ENCODE data around the gene UGT1A3. TPM values are rescaled to one million over a fixed set of nuclear protein-coding genes. Genes with fewer than 3 reads are reported as not detected.

The UGT1A3 gene
- total RNA-seq (not detected), polyA plus RNA-seq (not detected)
- long read RNA-seq, donor 1 = 0 reads
- long read RNA-seq, donor 2 = 0 reads
- long read RNA-seq, donor 3 = 0 reads

DNA sequence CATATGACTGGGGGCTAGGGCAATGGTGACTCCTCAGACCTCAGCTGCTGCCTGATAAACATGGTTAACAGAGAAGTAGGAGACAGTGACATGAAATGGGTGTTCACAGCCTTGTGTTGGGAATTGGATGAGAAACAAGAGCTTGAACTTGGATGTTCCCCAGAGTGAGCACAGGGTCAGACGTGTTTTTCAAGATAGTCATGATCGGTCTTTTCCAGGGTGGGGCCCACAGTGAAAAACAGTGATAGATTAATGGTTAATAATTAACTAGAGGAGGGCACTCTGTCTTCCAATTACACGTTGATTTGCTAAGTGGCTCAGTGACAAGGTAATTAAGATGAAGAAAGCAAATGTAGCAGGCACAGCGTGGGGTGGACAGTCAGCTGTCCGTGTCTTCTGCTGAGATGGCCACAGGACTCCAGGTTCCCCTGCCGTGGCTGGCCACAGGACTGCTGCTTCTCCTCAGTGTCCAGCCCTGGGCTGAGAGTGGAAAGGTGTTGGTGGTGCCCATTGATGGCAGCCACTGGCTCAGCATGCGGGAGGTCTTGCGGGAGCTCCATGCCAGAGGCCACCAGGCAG lies at the start of gene UGT1A3:
UGT1A3 (plus strand) TSS at position 320 of the 579 bp plus-strand sequence; CDS start at position 405, 85 bp downstream.
- Histone ChIP-seq H3K9me3 (no peaks in the 10 kb centered on the region), H3K36me3 (no peaks in the 10 kb centered on the region), H3K27me3 (peaks cover 0 to 3% (median 0%) of the 10 kb centered on the region in 9 donors), H3K4me1 (no peaks in the 10 kb centered on the region), H3K4me3 (no peak within 1 kb of the TSS), H3K27ac (no peak within 1 kb of the TSS)
- DNase-seq (no peak), ATAC-seq (no peak)
- TF ChIP-seq, protein P1, sequence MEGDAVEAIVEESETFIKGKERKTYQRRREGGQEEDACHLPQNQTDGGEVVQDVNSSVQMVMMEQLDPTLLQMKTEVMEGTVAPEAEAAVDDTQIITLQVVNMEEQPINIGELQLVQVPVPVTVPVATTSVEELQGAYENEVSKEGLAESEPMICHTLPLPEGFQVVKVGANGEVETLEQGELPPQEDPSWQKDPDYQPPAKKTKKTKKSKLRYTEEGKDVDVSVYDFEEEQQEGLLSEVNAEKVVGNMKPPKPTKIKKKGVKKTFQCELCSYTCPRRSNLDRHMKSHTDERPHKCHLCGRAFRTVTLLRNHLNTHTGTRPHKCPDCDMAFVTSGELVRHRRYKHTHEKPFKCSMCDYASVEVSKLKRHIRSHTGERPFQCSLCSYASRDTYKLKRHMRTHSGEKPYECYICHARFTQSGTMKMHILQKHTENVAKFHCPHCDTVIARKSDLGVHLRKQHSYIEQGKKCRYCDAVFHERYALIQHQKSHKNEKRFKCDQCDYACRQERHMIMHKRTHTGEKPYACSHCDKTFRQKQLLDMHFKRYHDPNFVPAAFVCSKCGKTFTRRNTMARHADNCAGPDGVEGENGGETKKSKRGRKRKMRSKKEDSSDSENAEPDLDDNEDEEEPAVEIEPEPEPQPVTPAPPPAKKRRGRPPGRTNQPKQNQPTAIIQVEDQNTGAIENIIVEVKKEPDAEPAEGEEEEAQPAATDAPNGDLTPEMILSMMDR (IDR thresholded peaks at IDR 0.05) = no peak
- no peak for TF ChIP-seq POLR2A (IDR thresholded peaks at IDR 0.05)
- intact Hi-C loops (cut with DNase I) = no loop called here
- 78 to 87% (median 81%) methylated on average over 7 to 8 of the region's 8 CpGs for WGBS, 4 donors

DNA sequence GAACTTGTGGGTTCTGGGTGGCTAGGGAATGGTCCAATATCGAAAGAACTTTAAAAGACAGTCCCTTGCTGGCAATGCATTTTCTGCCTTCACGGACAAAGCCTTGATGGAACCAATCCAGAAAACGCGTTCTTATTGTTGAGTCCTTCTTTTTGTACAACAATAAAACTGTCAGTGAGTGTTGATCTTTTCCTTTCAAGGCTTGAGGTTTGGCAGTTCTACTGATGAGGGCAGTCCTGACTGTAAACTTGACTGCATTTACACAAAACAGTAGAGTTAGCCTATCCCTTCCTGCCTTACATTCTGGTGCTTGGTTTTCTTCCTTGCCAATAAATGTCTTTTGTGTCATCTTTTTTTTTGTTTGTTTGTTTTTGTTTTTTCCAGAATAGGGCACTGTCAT lies 49.6 kb upstream of the UGT1A3 start:
- WGBS, 4 donors = 74 to 84% (median 78%) methylated on average over 4 of the region's 4 CpGs
- H3K27me3 ChIP-seq = peaks cover 0 to 21% (median 0%) of the 10 kb centered on the region in 9 donors
- no peak for ATAC-seq
- intact Hi-C loops (cut with DNase I) = no loop called here
- H3K4me1 ChIP-seq = no peaks in the 10 kb centered on the region
- no peak overlapping the region for H3K27ac ChIP-seq
- no peaks in the 10 kb centered on the region for H3K36me3 ChIP-seq
- H3K4me3 ChIP-seq = no peak overlapping the region
- no peak for DNase-seq
- TF ChIP-seq, protein P1 (IDR thresholded peaks at IDR 0.05) = no peak
- no peak for TF ChIP-seq POLR2A (IDR thresholded peaks at IDR 0.05)
- no peaks in the 10 kb centered on the region for H3K9me3 ChIP-seq

DNA sequence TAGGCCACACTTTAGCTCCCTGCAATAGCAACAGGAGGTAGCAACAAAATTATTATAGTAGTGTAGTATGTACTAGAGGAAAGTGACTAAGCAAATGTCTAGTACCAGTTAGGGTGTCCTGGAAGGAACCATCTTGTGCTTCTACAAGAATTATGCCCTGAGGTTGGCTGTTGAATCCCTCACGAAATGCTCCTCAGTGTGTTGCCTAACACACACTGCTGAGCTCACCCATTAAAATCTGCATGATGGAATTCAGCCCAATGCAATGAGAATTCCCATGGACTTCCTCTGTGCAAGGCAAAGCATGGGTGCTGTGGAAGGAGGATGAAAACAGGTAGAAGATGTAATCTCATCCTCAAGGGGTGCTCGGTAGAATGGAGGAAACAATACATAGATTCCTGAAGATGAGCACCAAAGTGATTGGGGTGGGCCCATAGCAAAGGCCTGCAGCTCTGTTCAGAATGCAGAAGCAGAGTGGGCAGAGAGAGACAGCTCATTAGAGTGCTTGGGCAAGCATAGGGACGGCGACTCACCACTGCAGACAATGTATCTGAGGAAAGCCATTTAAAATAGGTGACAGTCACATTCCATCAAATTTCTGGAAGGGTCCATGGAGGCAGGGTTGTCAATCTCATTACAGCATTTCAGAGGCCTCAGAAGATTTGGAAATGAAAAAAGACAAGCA lies 48.3 kb upstream of the UGT1A3 start:
- Histone ChIP-seq H3K9me3 (no peaks in the 10 kb centered on the region), H3K4me3 (no peak overlapping the region), H3K36me3 (no peaks in the 10 kb centered on the region), H3K4me1 (no peaks in the 10 kb centered on the region), H3K27me3 (peaks cover 0 to 21% (median 0%) of the 10 kb centered on the region in 9 donors), H3K27ac (no peak overlapping the region)
- WGBS, 4 donors = 77 to 93% (median 78%) methylated on average over 4 of the region's 4 CpGs
- no peak for TF ChIP-seq POLR2A (IDR thresholded peaks at IDR 0.05)
- TF ChIP-seq, protein P1 (IDR thresholded peaks at IDR 0.05) = no peak
- DNase-seq (no peak), ATAC-seq (no peak)
- intact Hi-C loops (cut with DNase I) = no loop called here

DNA sequence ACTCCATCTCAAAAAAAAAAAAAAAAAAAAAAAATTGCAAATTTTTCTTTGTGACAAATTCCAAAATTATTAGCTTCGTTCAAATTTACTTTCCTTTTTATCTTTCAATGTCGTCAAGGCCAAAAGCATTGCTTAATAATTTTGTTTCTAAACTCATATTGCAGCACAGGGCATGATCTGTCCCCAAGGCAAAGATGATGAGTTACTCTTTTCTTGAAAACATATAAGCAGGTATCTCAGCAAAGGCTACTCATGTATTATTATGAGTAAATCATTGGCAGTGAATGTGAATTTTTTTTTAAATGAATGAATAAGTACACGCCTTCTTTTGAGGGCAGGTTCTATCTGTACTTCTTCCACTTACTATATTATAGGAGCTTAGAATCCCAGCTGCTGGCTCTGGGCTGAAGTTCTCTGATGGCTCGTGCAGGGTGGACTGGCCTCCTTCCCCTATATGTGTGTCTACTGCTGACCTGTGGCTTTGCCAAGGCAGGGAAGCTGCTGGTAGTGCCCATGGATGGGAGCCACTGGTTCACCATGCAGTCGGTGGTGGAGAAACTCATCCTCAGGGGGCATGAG lies 47.2 kb upstream of the UGT1A3 start, which contains the start of gene UGT1A7:
UGT1A7 (plus strand) TSS at position 381 of the 579 bp plus-strand sequence; CDS start at position 418, 37 bp downstream.
- H3K9me3 ChIP-seq = no peaks in the 10 kb centered on the region
- H3K36me3 ChIP-seq = no peaks in the 10 kb centered on the region
- no peaks in the 10 kb centered on the region for H3K4me1 ChIP-seq
- no peak for TF ChIP-seq POLR2A (IDR thresholded peaks at IDR 0.05)
- TF ChIP-seq, protein P1 (IDR thresholded peaks at IDR 0.05) = no peak
- DNase-seq = no peak
- intact Hi-C loops (cut with DNase I) = no loop called here
- no peak within 1 kb of the TSS for H3K4me3 ChIP-seq
- peaks cover 0 to 17% (median 0%) of the 10 kb centered on the region in 9 donors for H3K27me3 ChIP-seq
- no peak within 1 kb of the TSS for H3K27ac ChIP-seq
- WGBS, 4 donors = 72 to 81% (median 74%) methylated on average over 5 of the region's 5 CpGs
- no peak for ATAC-seq

Data from heart left ventricle (tissue), 16 donors.